Measurements from ENCODE around the gene PAEP. TPM values are rescaled to one million over a fixed set of nuclear protein-coding genes. Genes with fewer than 3 reads are reported as not detected.

The PAEP gene
- total RNA-seq, 2 donors from 2014 or later = 3.0 TPM; not detected in 1

DNA sequence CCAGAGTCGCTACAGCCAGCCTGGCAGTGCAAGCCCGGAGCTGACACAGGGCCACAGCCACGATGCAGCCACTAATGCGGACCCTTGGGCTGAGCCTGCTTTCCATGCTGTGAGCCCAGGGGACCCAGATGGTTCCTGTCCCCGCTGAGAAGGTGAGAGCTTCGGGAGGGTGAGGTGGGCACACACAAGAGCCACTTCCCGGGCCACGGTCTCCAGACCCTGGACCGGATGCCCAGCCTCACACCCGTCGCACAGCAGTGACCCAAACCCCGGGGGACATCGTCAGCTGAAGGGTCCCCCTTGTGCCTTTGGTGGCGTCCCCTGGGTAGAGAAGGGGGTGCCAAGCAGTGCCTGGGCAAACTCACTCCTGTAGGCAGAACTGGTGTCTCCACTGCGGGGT lies 13.4 kb downstream of the PAEP start:
- intact Hi-C loops (cut with DNase I) = no loop called here
- 94% methylated on average over 15 of the region's 15 CpGs for WGBS
- Histone ChIP-seq H3K27me3 (replicated peaks; ENCODE audit: insufficient read depth) (peaks cover 9% of the 10 kb centered on the region), H3K4me1 (replicated peaks) (no peaks in the 10 kb centered on the region), H3K36me3 (no peaks in the 10 kb centered on the region), H3K27ac (no peak overlapping the region), H3K4me3 (no peak overlapping the region), H3K9me3 (no peaks in the 10 kb centered on the region)
- TF ChIP-seq, protein P1, sequence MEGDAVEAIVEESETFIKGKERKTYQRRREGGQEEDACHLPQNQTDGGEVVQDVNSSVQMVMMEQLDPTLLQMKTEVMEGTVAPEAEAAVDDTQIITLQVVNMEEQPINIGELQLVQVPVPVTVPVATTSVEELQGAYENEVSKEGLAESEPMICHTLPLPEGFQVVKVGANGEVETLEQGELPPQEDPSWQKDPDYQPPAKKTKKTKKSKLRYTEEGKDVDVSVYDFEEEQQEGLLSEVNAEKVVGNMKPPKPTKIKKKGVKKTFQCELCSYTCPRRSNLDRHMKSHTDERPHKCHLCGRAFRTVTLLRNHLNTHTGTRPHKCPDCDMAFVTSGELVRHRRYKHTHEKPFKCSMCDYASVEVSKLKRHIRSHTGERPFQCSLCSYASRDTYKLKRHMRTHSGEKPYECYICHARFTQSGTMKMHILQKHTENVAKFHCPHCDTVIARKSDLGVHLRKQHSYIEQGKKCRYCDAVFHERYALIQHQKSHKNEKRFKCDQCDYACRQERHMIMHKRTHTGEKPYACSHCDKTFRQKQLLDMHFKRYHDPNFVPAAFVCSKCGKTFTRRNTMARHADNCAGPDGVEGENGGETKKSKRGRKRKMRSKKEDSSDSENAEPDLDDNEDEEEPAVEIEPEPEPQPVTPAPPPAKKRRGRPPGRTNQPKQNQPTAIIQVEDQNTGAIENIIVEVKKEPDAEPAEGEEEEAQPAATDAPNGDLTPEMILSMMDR (IDR thresholded peaks at IDR 0.05) = no peak
- TF ChIP-seq POLR2A (IDR thresholded peaks at IDR 0.05) (no peak), POLR2AphosphoS5 (IDR thresholded peaks at IDR 0.05) (no peak)
- DNase-seq (ENCODE audit: low spot score) = no peak

DNA sequence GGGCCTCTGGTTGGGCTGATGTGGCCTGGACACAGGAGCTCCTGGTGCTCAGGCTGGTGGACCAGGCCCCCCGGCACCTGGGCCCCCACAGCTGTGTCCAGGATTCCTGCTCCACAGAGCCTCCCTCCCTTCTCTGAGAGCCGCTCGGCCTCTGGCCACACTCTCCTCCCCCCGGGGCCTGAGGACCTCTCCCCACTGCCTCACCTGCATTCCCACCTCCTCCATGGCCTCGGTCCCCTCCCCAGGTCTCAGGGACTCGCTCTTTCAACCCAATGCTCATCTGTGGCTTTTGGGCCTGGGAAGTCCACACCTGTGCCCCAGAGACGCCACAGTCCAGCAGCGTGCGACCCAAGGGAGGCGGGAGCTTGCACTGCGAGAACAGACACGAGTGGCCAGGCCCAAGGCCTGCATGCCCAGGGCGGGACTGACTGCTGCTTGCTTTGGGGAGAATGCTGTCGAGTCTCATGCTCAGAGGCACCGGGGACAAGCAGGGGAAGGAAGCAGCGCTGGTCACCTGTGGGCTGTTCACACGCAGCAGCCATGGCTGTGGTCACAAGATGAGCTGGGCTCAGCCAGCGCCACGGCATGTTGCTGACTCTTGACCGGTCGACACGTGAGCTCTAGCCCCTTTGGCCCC lies 14.6 kb downstream of the PAEP start:
- intact Hi-C loops (cut with DNase I) = no loop called here
- Histone ChIP-seq H3K27ac (no peak overlapping the region), H3K9me3 (no peaks in the 10 kb centered on the region), H3K4me3 (no peak overlapping the region), H3K27me3 (replicated peaks; ENCODE audit: insufficient read depth) (peaks cover 9% of the 10 kb centered on the region), H3K36me3 (no peaks in the 10 kb centered on the region), H3K4me1 (replicated peaks) (no peaks in the 10 kb centered on the region)
- TF ChIP-seq POLR2AphosphoS5 (IDR thresholded peaks at IDR 0.05) = no peak
- TF ChIP-seq, protein P1 (IDR thresholded peaks at IDR 0.05) = no peak
- TF ChIP-seq POLR2A (IDR thresholded peaks at IDR 0.05) = no peak
- WGBS = 71% methylated on average over 22 of the region's 22 CpGs
- DNase-seq (ENCODE audit: low spot score) = no peak

DNA sequence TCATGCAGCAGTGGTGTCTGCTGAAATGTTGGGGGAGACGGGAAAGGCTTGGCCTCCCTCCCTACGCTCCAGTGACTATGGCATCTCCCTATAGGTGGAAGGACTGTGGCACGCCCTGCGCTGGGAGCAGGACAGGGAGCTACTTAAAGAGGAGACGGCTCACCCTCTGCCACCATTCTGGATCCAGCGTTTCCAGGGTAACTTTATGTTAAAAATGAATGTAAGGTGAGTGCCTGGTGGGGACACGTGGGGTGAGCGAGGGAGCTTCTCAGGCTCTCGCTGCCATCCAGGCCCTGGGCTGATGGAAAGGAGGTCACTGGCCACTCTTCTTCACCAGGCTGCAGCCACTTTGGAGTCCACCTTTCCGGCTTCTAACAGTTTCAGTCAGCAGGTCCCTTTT lies 15.7 kb downstream of the PAEP start:
- 77% methylated on average over 10 of the region's 10 CpGs for WGBS
- TF ChIP-seq POLR2A (IDR thresholded peaks at IDR 0.05) = no peak
- no peak for TF ChIP-seq POLR2AphosphoS5 (IDR thresholded peaks at IDR 0.05)
- TF ChIP-seq, protein P1 (IDR thresholded peaks at IDR 0.05) = no peak
- no peak for DNase-seq (ENCODE audit: low spot score)
- H3K36me3 ChIP-seq = no peaks in the 10 kb centered on the region
- no peaks in the 10 kb centered on the region for H3K4me1 ChIP-seq (replicated peaks)
- H3K9me3 ChIP-seq = no peaks in the 10 kb centered on the region
- intact Hi-C loops (cut with DNase I) = no loop called here
- H3K4me3 ChIP-seq = no peak overlapping the region
- no peak overlapping the region for H3K27ac ChIP-seq
- peaks cover 9% of the 10 kb centered on the region for H3K27me3 ChIP-seq (replicated peaks; ENCODE audit: insufficient read depth)

DNA sequence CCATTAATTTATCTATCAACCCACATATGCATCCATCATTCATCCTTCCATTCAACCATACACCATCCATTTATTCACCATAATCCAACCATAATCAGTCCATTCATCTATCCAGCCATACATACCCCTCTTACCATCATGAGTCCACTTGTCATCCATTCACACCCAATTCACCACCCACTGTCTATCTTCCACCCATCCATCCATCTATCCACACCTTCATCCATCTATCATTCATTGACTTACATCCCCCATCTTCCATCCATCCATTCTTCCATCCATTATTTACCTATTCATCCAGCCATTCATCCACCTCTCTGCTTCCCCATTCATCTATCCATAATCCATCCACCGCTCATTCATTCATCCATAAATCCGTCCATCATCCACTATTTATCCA lies 17.8 kb downstream of the PAEP start:
- H3K36me3 ChIP-seq = no peaks in the 10 kb centered on the region
- TF ChIP-seq POLR2AphosphoS5 (IDR thresholded peaks at IDR 0.05) (no peak), POLR2A (IDR thresholded peaks at IDR 0.05) (no peak)
- peaks cover 8% of the 10 kb centered on the region for H3K27me3 ChIP-seq (replicated peaks; ENCODE audit: insufficient read depth)
- WGBS = 53% methylated on average over 2 of the region's 2 CpGs
- DNase-seq (ENCODE audit: low spot score) = no peak
- H3K9me3 ChIP-seq = no peaks in the 10 kb centered on the region
- no peak overlapping the region for H3K4me3 ChIP-seq
- no peak overlapping the region for H3K27ac ChIP-seq
- no peaks in the 10 kb centered on the region for H3K4me1 ChIP-seq (replicated peaks)
- intact Hi-C loops (cut with DNase I) = no loop called here

DNA sequence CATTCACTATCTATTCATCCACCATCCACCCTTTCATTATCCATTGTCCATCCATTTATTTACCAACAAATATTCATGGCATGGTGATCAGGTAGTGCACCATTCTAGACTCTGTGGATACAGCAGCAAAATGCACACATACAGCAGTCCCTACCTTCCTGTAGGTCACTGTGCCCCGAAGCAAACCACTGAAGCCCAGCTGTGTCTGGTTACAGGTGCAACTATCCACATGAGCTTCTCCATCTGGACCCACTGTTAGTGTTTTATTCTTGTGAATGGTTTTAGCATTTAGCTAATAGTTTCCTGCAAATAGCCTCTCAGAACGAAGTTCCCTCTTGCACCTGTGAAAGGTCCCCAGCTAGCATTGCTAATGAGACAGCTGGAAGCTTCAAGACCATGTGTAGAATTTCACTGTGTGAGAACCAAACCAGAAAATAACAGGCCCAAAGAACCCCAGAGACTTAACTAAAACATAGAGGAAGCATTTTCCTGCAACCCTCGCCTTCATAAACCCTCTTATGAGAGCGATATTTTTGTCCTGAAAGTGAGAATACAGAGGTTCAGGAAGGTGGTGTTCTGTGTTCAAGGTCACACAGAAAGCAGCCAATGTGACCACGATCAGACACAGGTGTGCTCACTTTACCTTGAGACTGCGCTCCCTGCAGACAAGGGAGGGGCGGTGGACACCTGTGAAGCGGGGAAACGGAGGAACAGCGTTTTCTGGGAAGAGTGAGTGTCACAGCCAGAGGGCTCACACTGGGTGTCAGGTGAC lies 18.5 kb downstream of the PAEP start:
- no peak for DNase-seq (ENCODE audit: low spot score)
- TF ChIP-seq, protein P1 (IDR thresholded peaks at IDR 0.05) = no peak
- no peak for TF ChIP-seq POLR2AphosphoS5 (IDR thresholded peaks at IDR 0.05)
- no peak for TF ChIP-seq POLR2A (IDR thresholded peaks at IDR 0.05)
- no peaks in the 10 kb centered on the region for H3K36me3 ChIP-seq
- H3K27ac ChIP-seq = no peak overlapping the region
- no peaks in the 10 kb centered on the region for H3K9me3 ChIP-seq
- peaks cover under 1% of the 10 kb centered on the region for H3K27me3 ChIP-seq (replicated peaks; ENCODE audit: insufficient read depth)
- intact Hi-C loops (cut with DNase I) = no loop called here
- 75% methylated on average over 10 of the region's 10 CpGs for WGBS
- no peaks in the 10 kb centered on the region for H3K4me1 ChIP-seq (replicated peaks)
- no peak overlapping the region for H3K4me3 ChIP-seq

Measured in prostate gland (tissue), 2 donors.